HT1080 (cell line): ENCODE results near the gene HTR2A. TPM values are rescaled to one million over a fixed set of nuclear protein-coding genes. Genes with fewer than 3 reads are reported as not detected.
A peak's percentile ranks its signal among the peaks of the same experiment; 100 is the strongest.

Source experiments
- DNase-seq: peaks from one replicate; pipeline ENCODE4 v3.0.0-alpha.2; 2015; ENCODE audit warnings: low read depth
- total RNA-seq: library from RNA; depleted of rRNA; stranded (reverse); fragments of >200 nt; shearing (Covaris generic); gene quantifications from 2 replicates; pipeline ENCODE4 v1.2.3, GENCODE V29; 2014

The HTR2A gene
- total RNA-seq, 1 experiment from 2014 or later, result not detected

- no peak for DNase-seq
These were observed 22.8 kb downstream of the HTR2A start for GRCh38 chr13:46874006-46874405.

GRCh38 chr13:46871557-46871956 is 25.3 kb downstream of the HTR2A start:
- no peak for DNase-seq

DNA sequence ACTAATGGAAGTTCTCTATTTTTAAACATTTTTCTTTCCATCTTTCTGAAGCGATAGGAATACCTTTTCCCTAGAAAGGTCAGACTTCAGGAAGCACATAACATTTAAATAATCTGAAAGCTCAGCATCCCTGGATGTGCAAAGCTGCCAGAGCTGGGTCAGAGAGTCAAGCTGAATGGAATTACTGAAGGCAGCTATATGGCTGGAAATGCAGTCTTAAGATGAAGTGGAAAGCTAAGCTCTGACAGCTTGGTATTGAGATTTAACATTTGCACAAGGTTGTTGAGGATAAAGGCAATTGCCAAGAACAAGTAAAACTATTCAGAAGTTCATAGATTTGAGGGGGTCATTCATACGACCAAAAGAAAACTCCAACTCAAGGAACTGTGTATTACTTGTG is 28.8 kb downstream of the HTR2A start:
- no peak for DNase-seq

- DNase-seq, result peak; percentile 76
These were observed 30.7 kb downstream of the HTR2A start for GRCh38 chr13:46866150-46866549.

DNA sequence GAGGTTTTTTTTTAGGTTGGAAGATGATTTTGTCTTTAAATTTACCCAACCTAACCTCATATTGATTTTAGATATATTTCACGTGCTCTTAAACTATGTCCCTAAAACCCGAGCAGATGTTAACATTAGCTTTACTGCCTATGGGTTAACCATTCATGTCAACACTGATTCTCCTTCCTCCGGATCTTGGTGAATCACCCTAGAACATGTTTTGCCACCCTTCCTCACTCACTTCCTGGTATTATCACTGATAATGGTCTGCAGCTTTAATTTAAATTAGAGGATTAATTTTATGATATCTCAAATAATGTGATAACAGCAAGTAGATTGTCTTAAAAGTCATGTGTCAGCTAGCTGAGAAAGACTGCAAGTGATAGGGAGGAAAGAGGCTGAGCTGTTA is 31.9 kb downstream of the HTR2A start:
- DNase-seq, result no peak

GRCh38 chr13:46861959-46862358 is 34.9 kb downstream of the HTR2A start:
- DNase-seq, result no peak

DNA sequence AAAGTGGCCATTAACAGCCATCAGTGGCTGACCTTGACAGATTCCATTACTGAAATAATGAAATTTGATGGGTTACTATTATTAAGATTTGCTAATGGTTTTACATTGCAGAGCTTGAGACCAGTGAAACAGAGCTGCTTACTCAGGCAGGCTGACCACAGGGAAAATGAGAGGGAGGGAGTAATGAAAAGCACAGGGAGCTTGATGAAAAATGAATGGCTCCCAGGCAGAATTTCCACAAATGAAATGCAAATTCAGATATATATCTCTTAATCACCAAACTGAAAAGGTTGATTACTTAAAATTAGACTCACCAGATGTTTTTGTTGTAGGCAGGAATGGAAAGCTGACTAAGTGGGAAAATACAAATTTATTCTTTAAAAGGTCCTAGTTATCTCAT is 36.1 kb downstream of the HTR2A start:
- DNase-seq, result no peak

GRCh38 chr13:46858776-46859175 is 38.1 kb downstream of the HTR2A start:
- DNase-seq, result no peak

GRCh38 chr13:46858163-46858562 is 38.7 kb downstream of the HTR2A start:
- DNase-seq, result no peak

GRCh38 chr13:46855664-46856063 is 41.2 kb downstream of the HTR2A start:
- no peak for DNase-seq

GRCh38 chr13:46855166-46855565 is 41.7 kb downstream of the HTR2A start:
- no peak for DNase-seq

GRCh38 chr13:46852168-46852567 is 44.7 kb downstream of the HTR2A start:
- no peak for DNase-seq

- DNase-seq, result no peak
These were observed 46.6 kb downstream of the HTR2A start for GRCh38 chr13:46850214-46850613.

DNA sequence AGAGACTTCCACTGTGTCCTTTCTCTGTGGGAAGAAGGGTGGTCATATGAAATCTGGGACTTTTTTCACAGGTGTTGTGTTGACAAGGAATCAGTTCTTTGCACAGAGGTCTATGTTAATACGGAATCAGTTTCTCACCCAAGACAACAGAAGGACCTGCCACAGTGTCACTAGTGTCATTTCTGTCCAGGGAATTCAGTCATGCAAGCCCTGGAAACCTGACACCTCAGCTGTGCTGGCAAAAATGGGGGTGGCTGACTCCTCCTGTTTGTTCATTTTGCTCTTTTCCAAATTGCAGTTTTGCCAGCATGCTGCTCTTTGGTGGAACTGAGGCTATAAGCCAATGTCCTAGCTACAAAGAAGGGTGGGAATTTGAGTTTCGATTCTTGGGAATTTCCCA is 50.1 kb downstream of the HTR2A start:
- DNase-seq, result no peak

- no peak for DNase-seq
These were observed 51.7 kb downstream of the HTR2A start for GRCh38 chr13:46845146-46845545.

- DNase-seq, result peak; percentile 62
These were observed 52.4 kb downstream of the HTR2A start for GRCh38 chr13:46844431-46844830.

DNA sequence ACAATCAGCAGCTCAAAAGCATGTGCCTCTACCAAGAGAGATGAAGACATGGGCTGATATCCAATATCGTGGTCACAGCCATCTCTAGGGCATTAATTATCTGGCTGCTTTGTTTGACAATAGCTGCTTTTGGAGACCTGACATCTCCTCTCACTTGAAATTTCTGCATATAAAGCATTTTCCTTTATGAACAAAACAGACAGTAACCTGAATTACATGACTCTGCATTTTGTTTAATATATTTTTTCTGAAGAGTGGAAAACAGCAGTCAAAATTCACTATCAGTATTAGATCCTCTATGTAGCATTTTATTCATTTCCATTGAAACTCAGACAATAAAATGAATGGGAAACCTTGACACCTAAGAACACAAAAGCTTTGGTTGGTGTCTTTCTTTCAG is 57.5 kb downstream of the HTR2A start:
- DNase-seq, result no peak

- DNase-seq, result no peak
These were observed 62.2 kb downstream of the HTR2A start for GRCh38 chr13:46834657-46835056.

DNA sequence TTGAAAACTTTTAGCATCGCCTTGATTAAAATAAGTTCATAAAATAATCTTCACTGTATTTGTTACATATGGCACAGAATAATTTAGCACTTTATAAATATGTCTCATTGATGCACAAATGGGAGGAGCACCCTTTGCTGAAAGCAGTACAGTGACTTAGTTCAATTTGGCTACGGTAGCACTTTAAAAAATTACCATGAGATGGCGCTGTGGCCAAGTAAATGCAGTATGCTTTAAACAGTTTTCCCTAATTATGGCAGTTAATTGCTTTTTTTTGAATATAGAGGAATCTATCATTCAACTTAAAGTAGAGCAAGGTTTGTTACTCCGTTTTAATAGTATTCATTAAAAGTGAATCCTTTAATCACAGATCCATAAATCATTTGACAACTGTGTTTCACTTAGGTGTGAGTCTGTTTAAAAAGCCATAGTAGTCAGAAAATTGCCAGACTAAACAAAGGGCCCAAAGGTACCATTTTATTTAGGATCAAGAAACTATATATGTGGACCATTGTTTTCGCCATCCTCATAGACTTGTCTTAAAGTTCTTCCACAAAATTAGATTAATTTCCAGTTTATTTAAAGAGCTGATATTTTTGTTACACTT is 65.2 kb downstream of the HTR2A start:
- DNase-seq, result peak; percentile 37

DNA sequence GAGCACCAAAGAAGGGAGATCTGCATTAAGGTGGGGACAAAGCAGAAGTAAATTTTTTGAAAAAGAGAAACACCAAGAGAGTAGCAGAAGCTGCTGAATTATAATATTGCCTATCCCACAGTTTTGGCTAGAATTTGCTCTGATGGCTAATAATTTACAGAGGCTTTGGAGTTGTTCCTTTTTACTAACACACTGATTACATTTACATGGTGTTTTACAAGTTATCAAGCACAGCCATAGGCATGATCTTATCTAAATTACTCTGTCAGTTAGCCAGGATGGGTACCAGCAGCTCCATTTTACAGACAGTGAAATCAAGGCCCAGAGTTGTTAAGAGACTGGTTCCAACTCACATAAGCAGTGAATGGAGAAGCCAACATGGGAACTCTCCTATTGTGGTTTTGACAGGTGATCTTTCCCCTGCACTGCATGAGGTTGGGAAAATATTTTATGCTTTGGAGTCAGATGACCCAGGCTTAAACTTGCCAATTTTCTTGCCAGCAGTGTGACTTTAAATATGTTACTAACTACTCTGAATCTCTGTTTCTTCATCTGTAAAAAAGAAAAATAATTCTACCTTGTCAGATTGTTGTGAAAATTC is 66.3 kb downstream of the HTR2A start:
- no peak for DNase-seq

DNA sequence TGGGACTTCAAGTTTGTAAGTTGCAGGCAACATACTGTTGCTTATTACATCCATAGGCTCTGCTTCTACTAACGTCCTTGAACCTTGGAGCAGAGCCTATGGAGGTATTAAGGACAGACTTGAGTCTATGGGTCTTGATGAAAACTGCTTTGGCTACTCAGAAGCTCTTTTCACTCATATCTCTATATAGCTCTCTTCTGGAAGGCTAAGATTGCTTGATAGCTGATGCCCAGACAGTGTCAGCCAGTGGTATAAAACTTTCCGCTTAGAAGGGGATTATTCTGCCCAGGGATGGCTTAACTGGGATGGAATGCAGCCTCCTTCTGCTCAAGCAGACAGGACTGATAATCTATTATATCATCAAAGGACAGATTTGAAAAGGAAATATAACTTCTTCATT is 74.3 kb downstream of the HTR2A start:
- DNase-seq, result no peak

DNA sequence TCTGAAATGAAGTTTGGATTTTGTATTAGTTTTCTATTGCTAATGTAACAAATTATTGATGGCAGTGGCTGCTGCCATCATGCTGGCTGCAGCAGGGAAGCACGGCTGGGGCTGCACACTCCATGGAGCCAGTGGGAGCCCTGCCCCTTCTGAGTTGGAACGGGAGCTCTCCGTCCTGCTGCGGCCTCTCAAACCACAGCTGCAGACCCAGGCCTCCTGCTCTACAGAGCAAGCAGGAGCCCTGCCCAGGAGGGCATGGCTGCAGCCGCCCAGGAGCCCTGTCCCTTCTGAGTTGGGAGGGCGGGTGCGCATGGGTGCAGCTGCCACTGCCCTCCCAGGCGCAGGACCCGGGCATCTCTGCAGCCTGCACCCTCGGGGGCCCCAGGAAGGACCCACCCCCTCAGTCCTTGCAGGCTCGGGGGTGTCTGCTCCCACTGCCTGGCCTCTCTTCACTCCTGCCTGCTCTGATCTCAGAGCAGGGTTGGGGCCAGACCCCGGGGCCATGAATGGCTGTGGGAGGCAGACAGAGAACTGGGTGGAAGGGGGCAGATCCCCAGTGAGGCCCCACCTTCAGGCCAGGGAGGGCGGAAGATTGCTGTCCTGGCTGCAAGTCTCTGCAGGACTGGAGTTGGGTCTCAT is 78.9 kb downstream of the HTR2A start:
- DNase-seq, result no peak

- peak; percentile 18 for DNase-seq
These were observed 79.8 kb downstream of the HTR2A start for GRCh38 chr13:46817095-46817494.
